K562 (cell line): ENCODE measurements around the gene KIAA0930.

Experiments
- BHLHE40 ChIP-seq: IDR thresholded peaks from 2 replicates; pipeline ENCODE4 v1.6.1; 2011; ENCODE audit warnings: low read length, improper control_type of control experiment
- CEBPB ChIP-seq: fragments of 450-650 bp; IDR thresholded peaks from 2 replicates; pipeline ENCODE4 v1.6.1; 2016; ENCODE audit warnings: missing genetic modification characterization, missing compliant biosample characterization
- DEAF1 ChIP-seq: fragments of 450-650 bp; formaldehyde crosslinking; IDR thresholded peaks from 2 replicates; pipeline ENCODE4 v1.4.0; 2020; ENCODE audit warnings: mild to moderate bottlenecking, moderate library complexity
- POLR2A ChIP-seq: fragments of 450-650 bp; conservative IDR thresholded peaks from 2 replicates; pipeline ENCODE4 v1.6.1; 2016
- RAD21 ChIP-seq, 2 experiments: fragments of 250-450 bp in 1 of 2; fragments of 450-650 bp in 1 of 2; sonication (Bioruptor Pico) in 1 of 2; formaldehyde crosslinking in 1 of 2; IDR thresholded peaks in 1 of 2; conservative IDR thresholded peaks in 1 of 2; 2 replicates each; pipeline versions ENCODE4 v1.4.0 to v1.8.0; 2020 to 2022; ENCODE audit warnings: mild to moderate bottlenecking in 2 of 2, moderate library complexity in 1 of 2
- RBBP5 ChIP-seq: fragments of 200-600 bp; sonication (generic); IDR thresholded peaks from 2 replicates; pipeline ENCODE4 v1.6.1; 2012; ENCODE audit warnings: borderline replicate concordance, mild to moderate bottlenecking, low read length, control low read depth, inconsistent platforms; ENCODE audit not compliant: insufficient read depth, poor library complexity, severe bottlenecking
- RFX5 ChIP-seq: IDR thresholded peaks from 2 replicates; pipeline ENCODE4 v1.6.1; 2011; ENCODE audit warnings: low read depth, mild to moderate bottlenecking, improper control_type of control experiment, low read length
- RNF2 ChIP-seq: sonication (generic); IDR thresholded peaks from 2 replicates; pipeline ENCODE4 v1.6.1; 2016
- SREBF2 ChIP-seq: sonication (generic); formaldehyde crosslinking; IDR thresholded peaks from 2 replicates; pipeline ENCODE4 v1.4.0; 2020; ENCODE audit warnings: mild to moderate bottlenecking, missing genetic modification reagents
- ZFP36 ChIP-seq: fragments of 150-350 bp; IDR thresholded peaks from 2 replicates; pipeline ENCODE4 v1.6.1; 2018; ENCODE audit warnings: low read length, low read depth; ENCODE audit not compliant: partially characterized antibody
- ZNF551 ChIP-seq: fragments of 250-450 bp; sonication (Bioruptor Pico); IDR thresholded peaks from 2 replicates; pipeline ENCODE4 v1.5.0; 2021; ENCODE audit warnings: mild to moderate bottlenecking, moderate library complexity
- TF ChIP-seq, protein P1 (sequence below), 3 experiments: IDR thresholded peaks in 2 of 3; conservative IDR thresholded peaks in 1 of 3; 2 replicates each; pipeline ENCODE4 v1.5.1; 2011 to 2012; ENCODE audit warnings: low read length in 3 of 3, mild to moderate bottlenecking in 3 of 3, control low read depth in 2 of 3, improper control_type of control experiment in 1 of 3, inconsistent platforms in 1 of 3, low read depth in 1 of 3, mixed read lengths in 1 of 3, moderate library complexity in 1 of 3; ENCODE audit not compliant: insufficient read depth in 2 of 3
- TF ChIP-seq, protein P2 (sequence below), 2 experiments: fragments of 450-650 bp in 1 of 2; sonication (generic) in 1 of 2; formaldehyde crosslinking in 1 of 2; IDR thresholded peaks in 1 of 2; conservative IDR thresholded peaks in 1 of 2; 2 replicates each; pipeline versions ENCODE4 v1.6.1 to v1.8.1; 2016 to 2023; ENCODE audit warnings: mild to moderate bottlenecking in 2 of 2, moderate library complexity in 2 of 2, inconsistent platforms in 1 of 2, missing genetic modification reagents in 1 of 2

GRCh38 chr22:45240810-45241631, at the start of gene KIAA0930:
- TF ChIP-seq, protein P1, sequence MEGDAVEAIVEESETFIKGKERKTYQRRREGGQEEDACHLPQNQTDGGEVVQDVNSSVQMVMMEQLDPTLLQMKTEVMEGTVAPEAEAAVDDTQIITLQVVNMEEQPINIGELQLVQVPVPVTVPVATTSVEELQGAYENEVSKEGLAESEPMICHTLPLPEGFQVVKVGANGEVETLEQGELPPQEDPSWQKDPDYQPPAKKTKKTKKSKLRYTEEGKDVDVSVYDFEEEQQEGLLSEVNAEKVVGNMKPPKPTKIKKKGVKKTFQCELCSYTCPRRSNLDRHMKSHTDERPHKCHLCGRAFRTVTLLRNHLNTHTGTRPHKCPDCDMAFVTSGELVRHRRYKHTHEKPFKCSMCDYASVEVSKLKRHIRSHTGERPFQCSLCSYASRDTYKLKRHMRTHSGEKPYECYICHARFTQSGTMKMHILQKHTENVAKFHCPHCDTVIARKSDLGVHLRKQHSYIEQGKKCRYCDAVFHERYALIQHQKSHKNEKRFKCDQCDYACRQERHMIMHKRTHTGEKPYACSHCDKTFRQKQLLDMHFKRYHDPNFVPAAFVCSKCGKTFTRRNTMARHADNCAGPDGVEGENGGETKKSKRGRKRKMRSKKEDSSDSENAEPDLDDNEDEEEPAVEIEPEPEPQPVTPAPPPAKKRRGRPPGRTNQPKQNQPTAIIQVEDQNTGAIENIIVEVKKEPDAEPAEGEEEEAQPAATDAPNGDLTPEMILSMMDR (IDR thresholded peaks at IDR 0.05 in 2 of 3, conservative IDR thresholded peaks at IDR 0.05 in 1 of 3; ENCODE audit: insufficient read depth in 2 of 3, low read depth in 1 of 3, low read length in 3 of 3) = no peak
- TF ChIP-seq POLR2A = no peak
- no peak for TF ChIP-seq RFX5
- TF ChIP-seq DEAF1 = no peak
- TF ChIP-seq SREBF2 (CRISPR knock-in tag) = no peak
- no peak for TF ChIP-seq ZFP36
- no peak for TF ChIP-seq BHLHE40
- TF ChIP-seq, protein P2, sequence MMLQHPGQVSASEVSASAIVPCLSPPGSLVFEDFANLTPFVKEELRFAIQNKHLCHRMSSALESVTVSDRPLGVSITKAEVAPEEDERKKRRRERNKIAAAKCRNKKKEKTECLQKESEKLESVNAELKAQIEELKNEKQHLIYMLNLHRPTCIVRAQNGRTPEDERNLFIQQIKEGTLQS (IDR thresholded peaks at IDR 0.05) = no peak
- TF ChIP-seq, protein P2 (CRISPR knock-in tag; conservative IDR thresholded peaks at IDR 0.05) = no peak
- no peak for TF ChIP-seq CEBPB (tag)
- no peak for TF ChIP-seq RBBP5
- no peak for TF ChIP-seq RAD21 (CRISPR knock-in tag; conservative IDR thresholded peaks at IDR 0.05 in 1 of 2, IDR thresholded peaks at IDR 0.05 in 1 of 2)
- TF ChIP-seq ZNF551 (CRISPR knock-in tag) = no peak
- TF ChIP-seq RNF2 = no peak
